Fibroblast of the aortic adventitia (primary cell): ENCODE results near the gene IBA57. TPM values are rescaled to one million over a fixed set of nuclear protein-coding genes. Genes with fewer than 3 reads are reported as not detected.

Experiments
- DNase-seq: peaks from one replicate; pipeline ENCODE4 v3.0.0-alpha.2; 2010; ENCODE audit warnings: low read depth
- H3K4me3 ChIP-seq: 2 replicates; pipeline ENCODE4 v1.5.1; 2011; ENCODE audit warnings: low read depth, mild to moderate bottlenecking, control low read depth, low read length, moderate library complexity
- CTCF ChIP-seq: IDR thresholded peaks from 2 replicates; pipeline ENCODE4 v1.5.1; 2011; ENCODE audit warnings: mild to moderate bottlenecking, low read length, control low read depth, inconsistent platforms; ENCODE audit not compliant: insufficient read depth
- total RNA-seq: library from RNA; depleted of rRNA; stranded (reverse); fragments of >200 nt; gene quantifications from 2 replicates; pipeline ENCODE4 v1.2.3, GENCODE V29; 2012; ENCODE audit warnings: low replicate concordance

IBA57 gene
- total RNA-seq, 1 donor: 6.1 TPM

- TF ChIP-seq CTCF: no peak
- no peak overlapping the region for H3K4me3 ChIP-seq
- peak; percentile 2 for DNase-seq
Measured at GRCh38 chr1:228198977-228199590, 33.5 kb downstream of the IBA57 start.

- DNase-seq: no peak
- no peak for TF ChIP-seq CTCF
- no peak overlapping the region for H3K4me3 ChIP-seq
Measured at GRCh38 chr1:228204958-228205357, 39.4 kb downstream of the IBA57 start.

- TF ChIP-seq CTCF: no peak
- DNase-seq: no peak
- H3K4me3 ChIP-seq: no peak overlapping the region
Measured at GRCh38 chr1:228205526-228206436, 40.2 kb downstream of the IBA57 start.

GRCh38 chr1:228206582-228207351 lies 41.2 kb downstream of the IBA57 start:
- no peak for DNase-seq
- TF ChIP-seq CTCF: no peak
- no peak overlapping the region for H3K4me3 ChIP-seq

GRCh38 chr1:228207381-228207810 lies 41.8 kb downstream of the IBA57 start:
- DNase-seq: no peak
- no peak for TF ChIP-seq CTCF
- no peak overlapping the region for H3K4me3 ChIP-seq

- H3K4me3 ChIP-seq: no peak within 1 kb of the TSS
- DNase-seq: no peak
- TF ChIP-seq CTCF: no peak
Measured at GRCh38 chr1:228207851-228208821, 42.5 kb downstream of the IBA57 start, which contains the start of gene OBSCN. Gene OBSCN, plus strand, starts transcription at chr1:228208044. Its CDS starts 3,740 bp downstream, at chr1:228211784.
